H9 (cell line): Measurements from ENCODE around the gene TESK2. TPM values are rescaled to one million over a fixed set of nuclear protein-coding genes. Genes with fewer than 3 reads are reported as not detected.

Source experiments
- DNase-seq: peaks from one replicate; pipeline ENCODE4 v3.0.0-alpha.2; 2017
- H2AFZ ChIP-seq: one replicate; pipeline ENCODE4 v1.6.1; 2013; ENCODE audit warnings: mild to moderate bottlenecking, low read length, control low read depth, moderate library complexity
- H2AK5ac ChIP-seq: 2 replicates; pipeline ENCODE4 v1.6.1; 2013; ENCODE audit warnings: low read length, control low read depth, mixed read lengths; ENCODE audit not compliant: insufficient read length
- H2BK120ac ChIP-seq: one replicate; pipeline ENCODE4 v1.6.1; 2013; ENCODE audit warnings: low read depth, mild to moderate bottlenecking, low read length, control low read depth, inconsistent platforms; ENCODE audit not compliant: poor library complexity, severe bottlenecking
- H2BK12ac ChIP-seq: 2 replicates; pipeline ENCODE4 v1.6.1; 2013; ENCODE audit warnings: low read length, control low read depth, mixed read lengths, low read depth; ENCODE audit not compliant: insufficient read length
- H2BK15ac ChIP-seq: 2 replicates; pipeline ENCODE4 v1.6.1; 2013; ENCODE audit warnings: low read depth, low read length, control low read depth
- H2BK20ac ChIP-seq: one replicate; pipeline ENCODE4 v1.6.1; 2013; ENCODE audit warnings: low read depth, mild to moderate bottlenecking, low read length, control low read depth, inconsistent platforms; ENCODE audit not compliant: poor library complexity, severe bottlenecking
- H2BK5ac ChIP-seq: 2 replicates; pipeline ENCODE4 v1.6.1; 2013; ENCODE audit warnings: low read length, control low read depth, mixed read lengths; ENCODE audit not compliant: insufficient read length
- H3K14ac ChIP-seq: 2 replicates; pipeline ENCODE4 v1.6.1; 2013; ENCODE audit warnings: low read length, control low read depth; ENCODE audit not compliant: insufficient read depth
- H3K18ac ChIP-seq: 2 replicates; pipeline ENCODE4 v1.6.1; 2013; ENCODE audit warnings: low read depth, mild to moderate bottlenecking, mixed read lengths, low read length, control low read depth; ENCODE audit not compliant: insufficient read length
- H3K23ac ChIP-seq: 2 replicates; pipeline ENCODE4 v1.6.1; 2013; ENCODE audit warnings: low read length, control low read depth, mixed read lengths, low read depth; ENCODE audit not compliant: insufficient read length
- H3K23me2 ChIP-seq: 2 replicates; pipeline ENCODE4 v1.6.1; 2013; ENCODE audit warnings: low read depth, mild to moderate bottlenecking, mixed read lengths, low read length, control low read depth; ENCODE audit not compliant: insufficient read length, poor library complexity, severe bottlenecking
- H3K27ac ChIP-seq: 2 replicates; pipeline ENCODE4 v1.5.1; 2013; ENCODE audit warnings: low read length, control low read depth, mixed read lengths, low read depth; ENCODE audit not compliant: insufficient read length
- H3K27me3 ChIP-seq: 2 replicates; pipeline ENCODE4 v1.6.1; 2013; ENCODE audit warnings: low read length, control low read depth, inconsistent platforms; ENCODE audit not compliant: insufficient read depth
- H3K4ac ChIP-seq: 2 replicates; pipeline ENCODE4 v1.6.1; 2013; ENCODE audit warnings: low read depth, mild to moderate bottlenecking, control low read depth, inconsistent platforms, low read length, moderate library complexity
- H3K4me1 ChIP-seq: 2 replicates; pipeline ENCODE4 v1.6.1; 2013; ENCODE audit warnings: low read length, control low read depth, inconsistent platforms; ENCODE audit not compliant: insufficient read depth
- H3K4me2 ChIP-seq: 2 replicates; pipeline ENCODE4 v1.6.1; 2013; ENCODE audit warnings: low read length, control low read depth, mixed read lengths; ENCODE audit not compliant: insufficient read length, insufficient read depth
- H3K56ac ChIP-seq: 2 replicates; pipeline ENCODE4 v1.6.1; 2013; ENCODE audit warnings: low read depth, mild to moderate bottlenecking, mixed read lengths, low read length, control low read depth; ENCODE audit not compliant: insufficient read length
- H3K79me1 ChIP-seq: 2 replicates; pipeline ENCODE4 v1.6.1; 2013; ENCODE audit warnings: low read depth, mild to moderate bottlenecking, moderate library complexity, low read length, control low read depth, inconsistent platforms; ENCODE audit not compliant: insufficient read depth, poor library complexity, severe bottlenecking
- H3K79me2 ChIP-seq: 2 replicates; pipeline ENCODE4 v1.6.1; 2013; ENCODE audit warnings: low read length, control low read depth, inconsistent platforms; ENCODE audit not compliant: insufficient read depth
- H3K9ac ChIP-seq: 2 replicates; pipeline ENCODE4 v1.6.1; 2013; ENCODE audit warnings: low read length, control low read depth, mixed read lengths; ENCODE audit not compliant: insufficient read length; ENCODE audit errors: extremely low read depth
- H3K9me3 ChIP-seq: one replicate; pipeline ENCODE4 v1.6.1; 2013; ENCODE audit warnings: low read depth, low read length, inconsistent platforms; ENCODE audit not compliant: control insufficient read depth
- H3T11ph ChIP-seq: one replicate; pipeline ENCODE4 v1.6.1; 2013; ENCODE audit warnings: mild to moderate bottlenecking, low read length, control low read depth, inconsistent platforms
- H4K20me1 ChIP-seq: one replicate; pipeline ENCODE4 v1.6.1; 2013; ENCODE audit not compliant: control insufficient read depth, insufficient read length, insufficient read depth
- H4K5ac ChIP-seq: 2 replicates; pipeline ENCODE4 v1.6.1; 2013; ENCODE audit warnings: low read depth, mild to moderate bottlenecking, mixed read lengths, low read length, control low read depth; ENCODE audit not compliant: insufficient read length
- H4K8ac ChIP-seq: replicated peaks from 2 replicates; pipeline ENCODE4 v1.6.1; 2013; ENCODE audit warnings: low read length, control low read depth, mixed read lengths, low read depth; ENCODE audit not compliant: insufficient read length
- H4K91ac ChIP-seq: 2 replicates; pipeline ENCODE4 v1.6.1; 2013; ENCODE audit warnings: low read depth, mild to moderate bottlenecking, moderate library complexity, mixed read lengths, low read length, control low read depth; ENCODE audit not compliant: insufficient read length
- H3K27ac Mint-ChIP-seq, 3 experiments: 2 replicates in 2 of 3; 3 replicates in 1 of 3; pipeline ENCODE4 v1.8.0; 2020 to 2021; ENCODE audit warnings: mixed read lengths in 3 of 3, mild to moderate bottlenecking in 1 of 3, moderate library complexity in 1 of 3
- H3K27me3 Mint-ChIP-seq: 2 replicates; pipeline ENCODE4 v1.8.0; 2021; ENCODE audit warnings: low read depth, mild to moderate bottlenecking, moderate library complexity, mixed read lengths
- H3K36me3 Mint-ChIP-seq, 3 experiments: 2 replicates in 2 of 3; 3 replicates in 1 of 3; pipeline ENCODE4 v1.8.0; 2020 to 2021; ENCODE audit warnings: low read depth in 3 of 3, mixed read lengths in 3 of 3; ENCODE audit not compliant: insufficient read depth in 1 of 3
- H3K4me1 Mint-ChIP-seq, 2 experiments: 2 replicates each; pipeline ENCODE4 v1.8.0; 2020; ENCODE audit warnings: mixed read lengths in 2 of 2
- H3K4me3 Mint-ChIP-seq, 2 experiments: 2 replicates in 1 of 2; 3 replicates in 1 of 2; pipeline ENCODE4 v1.8.0; 2020 to 2021; ENCODE audit warnings: mild to moderate bottlenecking in 2 of 2, mixed read lengths in 2 of 2, moderate library complexity in 1 of 2
- H3K9me3 Mint-ChIP-seq, 2 experiments: 2 replicates in 1 of 2; 3 replicates in 1 of 2; pipeline ENCODE4 v1.8.0; 2020; ENCODE audit warnings: mild to moderate bottlenecking in 2 of 2, mixed read lengths in 2 of 2, moderate library complexity in 1 of 2
- CTCF ChIP-seq: fragments of 200-600 bp; sonication (generic); conservative IDR thresholded peaks from 3 replicates; pipeline ENCODE4 v1.8.0; 2021; ENCODE audit warnings: antibody characterized with exemption, mild to moderate bottlenecking
- WGBS: extraction: QIAGEN DNeasy Blood & Tissue Kit; methylation state at CpG from one replicate; pipeline ENCODE4 v1.1.7; 2013; ENCODE audit warnings: missing lambda C conversion rate, low lambda C conversion rate, mixed read lengths; ENCODE audit not compliant: insufficient read length; ENCODE audit errors: extremely low coverage; 5-methylcytosine and 5-hydroxymethylcytosine counted together
- total RNA-seq: library from RNA; stranded (reverse); gene quantifications from 2 replicates; pipeline ENCODE4 v1.2.1, GENCODE V29; 2021

Gene TESK2
- total RNA-seq, 1 experiment from 2014 or later: 7.2 TPM

GRCh38 chr1:45510972-45511527 lies 20.1 kb upstream of the TESK2 start:
- Histone ChIP-seq H3K14ac (no peak overlapping the region), H4K20me1 (peaks cover 5% of the 10 kb centered on the region), H3T11ph (no peak overlapping the region), H3K4me2 (no peak overlapping the region), H2BK20ac (no peak overlapping the region), H3K56ac (no peak overlapping the region), H2AFZ (no peak overlapping the region), H3K9ac (no peak overlapping the region), H3K4ac (no peak overlapping the region), H3K4me1 (no peaks in the 10 kb centered on the region), H3K18ac (no peak overlapping the region), H2BK120ac (no peak overlapping the region), H3K27ac (no peak overlapping the region), H2BK15ac (no peak overlapping the region), H2BK5ac (no peak overlapping the region), H4K91ac (no peak overlapping the region), H4K8ac (no peak overlapping the region), H2AK5ac (no peak overlapping the region), H3K27me3 (no peaks in the 10 kb centered on the region), H3K79me1 (no peaks in the 10 kb centered on the region), H3K23me2 (no peaks in the 10 kb centered on the region), H4K5ac (no peak overlapping the region), H3K79me2 (no peaks in the 10 kb centered on the region), H3K9me3 (no peaks in the 10 kb centered on the region), H2BK12ac (no peak overlapping the region), H3K23ac (no peak overlapping the region)
- Mint-ChIP-seq H3K4me1 (no peaks in the 10 kb centered on the region), H3K27ac (peak overlapping the region in 1 of 3 experiments; percentile 82; a peak in 2 of 7 replicates), H3K4me3 (no peak overlapping the region; a peak in 1 of 5 replicates), H3K9me3 (no peaks in the 10 kb centered on the region), H3K27me3 (no peaks in the 10 kb centered on the region; the same call in 1 of the 2 replicates), H3K36me3 (peaks cover 54 to 77% (median 67%) of the 10 kb centered on the region in 3 experiments; a peak in 6 of 7 replicates)
- no peak for DNase-seq
- no peak for TF ChIP-seq CTCF
- WGBS: no CpG with 5 or more reads among the region's 4 CpGs
